HUDEP-2 (cell line): ENCODE results near the gene OVOL1.
A peak's percentile ranks its signal among the peaks of the same experiment; 100 is the strongest.
"Not testable (repeated sequence)": the region's sequence is repeated elsewhere in the genome, so short reads cannot be mapped to it uniquely, and the experiment has no call there.

Experiments
- DNase-seq, 76 experiments: peaks; one replicate each; lab custom pipeline; 2025; ENCODE audit not compliant: unreplicated experiment in 76 of 76; lab: John Stamatoyannopoulos, UW

OVOL1 gene

GRCh38 chr11:65786786-65787636, at the start of gene OVOL1:
Gene OVOL1 (plus strand): TSS chr11:65787063. CDS start chr11:65787374, 311 bp downstream.
- DNase-seq, result no peak

- no peak for DNase-seq
These were observed 47.8 kb upstream of the OVOL1 start for GRCh38 chr11:65739022-65739421.

- no peak for DNase-seq
These were observed 45.7 kb upstream of the OVOL1 start for GRCh38 chr11:65741185-65741584.

GRCh38 chr11:65742353-65742752, 44.5 kb upstream of the OVOL1 start:
- DNase-seq, result no peak

GRCh38 chr11:65743681-65744025, 43.2 kb upstream of the OVOL1 start:
- DNase-seq, result peak in 2 of 76 experiments; percentile 16 to 21

- DNase-seq, result peak in 4 of 76 experiments; percentile 1 to 16 (median 4)
These were observed 42.7 kb upstream of the OVOL1 start for GRCh38 chr11:65744026-65744698.

- DNase-seq, result no peak
These were observed 42.2 kb upstream of the OVOL1 start for GRCh38 chr11:65744699-65745042.

GRCh38 chr11:65745049-65745448, 41.8 kb upstream of the OVOL1 start:
- no peak for DNase-seq

GRCh38 chr11:65762169-65762568, 24.7 kb upstream of the OVOL1 start:
- DNase-seq, result not testable (repeated sequence)

- DNase-seq, result not testable (repeated sequence)
These were observed 24.0 kb upstream of the OVOL1 start for GRCh38 chr11:65762816-65763215.

GRCh38 chr11:65764434-65764833, 22.4 kb upstream of the OVOL1 start:
- no peak for DNase-seq

GRCh38 chr11:65766535-65766934, 20.3 kb upstream of the OVOL1 start:
- DNase-seq, result no peak

GRCh38 chr11:65767406-65767805, 19.5 kb upstream of the OVOL1 start:
- no peak for DNase-seq

- DNase-seq, result not testable (repeated sequence)
These were observed 19.1 kb upstream of the OVOL1 start for GRCh38 chr11:65767806-65768205.

GRCh38 chr11:65770951-65771567, 15.8 kb upstream of the OVOL1 start:
- no peak for DNase-seq

- DNase-seq, result no peak
These were observed 15.2 kb upstream of the OVOL1 start for GRCh38 chr11:65771589-65772112.

GRCh38 chr11:65773784-65774411, 13.0 kb upstream of the OVOL1 start:
- no peak for DNase-seq

GRCh38 chr11:65774525-65775306, 12.1 kb upstream of the OVOL1 start:
- no peak for DNase-seq

- DNase-seq, result no peak
These were observed 10.7 kb upstream of the OVOL1 start for GRCh38 chr11:65776196-65776595.

- DNase-seq, result no peak
These were observed 10.1 kb upstream of the OVOL1 start for GRCh38 chr11:65776710-65777141.
